ENCODE measurements around the gene ADAM15. TPM values are rescaled to one million over a fixed set of nuclear protein-coding genes. Genes with fewer than 3 reads are reported as not detected.

Gene ADAM15
- total and polyA plus RNA-seq, 2 of the 8 experiments (the other 6 are each of a cell fraction or from before 2014, with no cell fraction given), result 32.9 to 37.6 TPM

DNA sequence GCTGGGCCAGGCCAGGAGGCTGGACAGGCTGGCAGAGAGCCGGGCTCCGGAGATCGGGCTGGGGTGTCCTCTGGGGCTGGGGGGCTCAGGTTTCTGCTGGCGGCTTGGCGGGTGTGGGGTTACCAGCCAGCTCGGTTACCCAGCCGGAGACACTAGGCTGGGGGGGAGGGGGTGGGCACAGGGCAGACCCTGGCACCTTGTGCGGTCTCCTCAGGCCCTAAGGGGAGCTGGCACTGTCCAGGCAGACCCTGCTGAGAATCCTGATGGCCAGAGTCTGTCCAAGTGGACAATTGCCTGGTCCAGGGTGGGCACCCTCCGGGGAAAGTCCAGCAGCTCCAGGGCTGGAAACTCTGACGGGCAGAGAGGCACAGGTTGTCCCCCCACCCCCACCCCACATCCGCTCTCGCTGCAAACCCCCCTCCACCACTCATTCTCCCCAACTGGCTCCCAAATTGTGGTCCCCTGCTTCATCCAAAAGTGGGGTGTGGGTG is 41.9 kb upstream of the ADAM15 start (continued):
- TF ChIP-seq BACH1 (IDR thresholded peaks at IDR 0.05; ENCODE audit: low read length) (no peak), RNF2 (IDR thresholded peaks at IDR 0.05; ENCODE audit: borderline replicate concordance, low read depth, low read length, missing control alignments, poor library complexity, severe bottlenecking) (no peak), MAFK (IDR thresholded peaks at IDR 0.05; ENCODE audit: low read depth, low read length) (no peak), EZH2 (IDR thresholded peaks at IDR 0.05; ENCODE audit: low read depth, low read length, severe bottlenecking) (no peak), CHD2 (IDR thresholded peaks at IDR 0.05; ENCODE audit: low read length) (no peak), TAF1 (IDR thresholded peaks at IDR 0.05; ENCODE audit: low read depth, low read length) (no peak), YY1 (IDR thresholded peaks at IDR 0.05; ENCODE audit: low read depth, low read length) (no peak)

Data from H1 (cell line).